HG03575 (cell line): ENCODE data around the gene SLC2A6.

Experiments
- ATAC-seq: cut with Tn5 transposase; IDR thresholded peaks from one replicate; pipeline ENCODE4 v1.9.1; 2021; ENCODE audit not compliant: unreplicated experiment, insufficient number of reproducible peaks, low FRiP score; ENCODE audit errors: extremely low read depth

The SLC2A6 gene, protein sequence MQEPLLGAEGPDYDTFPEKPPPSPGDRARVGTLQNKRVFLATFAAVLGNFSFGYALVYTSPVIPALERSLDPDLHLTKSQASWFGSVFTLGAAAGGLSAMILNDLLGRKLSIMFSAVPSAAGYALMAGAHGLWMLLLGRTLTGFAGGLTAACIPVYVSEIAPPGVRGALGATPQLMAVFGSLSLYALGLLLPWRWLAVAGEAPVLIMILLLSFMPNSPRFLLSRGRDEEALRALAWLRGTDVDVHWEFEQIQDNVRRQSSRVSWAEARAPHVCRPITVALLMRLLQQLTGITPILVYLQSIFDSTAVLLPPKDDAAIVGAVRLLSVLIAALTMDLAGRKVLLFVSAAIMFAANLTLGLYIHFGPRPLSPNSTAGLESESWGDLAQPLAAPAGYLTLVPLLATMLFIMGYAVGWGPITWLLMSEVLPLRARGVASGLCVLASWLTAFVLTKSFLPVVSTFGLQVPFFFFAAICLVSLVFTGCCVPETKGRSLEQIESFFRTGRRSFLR

DNA sequence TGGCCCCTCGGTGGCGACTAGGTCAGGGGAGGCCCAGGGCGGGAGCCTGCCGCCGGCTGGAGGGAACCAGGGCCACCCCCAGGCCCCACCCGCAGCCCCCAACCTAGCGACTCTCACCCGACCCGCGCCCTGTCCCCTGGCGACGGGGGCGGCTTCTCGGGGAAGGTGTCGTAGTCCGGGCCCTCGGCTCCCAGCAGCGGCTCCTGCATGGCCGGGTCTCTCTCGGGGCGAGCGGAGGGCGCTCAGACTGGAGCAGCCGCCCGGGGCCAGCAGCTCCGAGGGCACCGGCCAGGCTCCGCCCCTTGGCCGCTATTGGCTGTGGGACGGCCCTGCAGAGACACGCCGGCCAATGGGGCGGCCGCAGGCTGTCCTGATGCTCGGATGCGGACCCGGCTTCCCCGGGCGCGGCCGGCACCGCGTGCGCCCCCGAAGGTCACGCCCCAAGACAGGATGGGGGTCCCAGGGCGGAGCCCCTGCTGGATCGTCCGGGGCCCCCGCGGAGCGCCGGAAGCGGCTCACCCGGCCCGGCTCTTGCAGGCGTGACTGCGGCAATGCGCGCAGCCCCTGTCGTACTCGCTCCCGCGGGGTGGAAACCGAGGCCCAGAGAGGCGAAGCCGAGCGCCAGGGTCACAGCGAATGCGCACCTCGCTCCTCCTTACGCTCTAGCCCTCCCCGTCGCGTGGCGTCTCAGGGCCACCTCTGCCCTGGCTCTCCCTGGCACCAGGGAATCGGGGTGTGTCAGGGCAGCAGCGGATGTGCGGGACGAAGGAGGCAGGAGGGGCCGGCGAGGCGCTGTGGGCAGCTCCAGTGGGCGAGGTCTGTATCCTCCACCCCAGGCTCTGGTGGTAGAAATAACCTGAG, at the start of gene SLC2A6:
Gene SLC2A6, minus strand, starts transcription at position 249 of the 861 bp plus-strand sequence. Its CDS starts 40 bp downstream, at position 209.
- no peak for ATAC-seq

DNA sequence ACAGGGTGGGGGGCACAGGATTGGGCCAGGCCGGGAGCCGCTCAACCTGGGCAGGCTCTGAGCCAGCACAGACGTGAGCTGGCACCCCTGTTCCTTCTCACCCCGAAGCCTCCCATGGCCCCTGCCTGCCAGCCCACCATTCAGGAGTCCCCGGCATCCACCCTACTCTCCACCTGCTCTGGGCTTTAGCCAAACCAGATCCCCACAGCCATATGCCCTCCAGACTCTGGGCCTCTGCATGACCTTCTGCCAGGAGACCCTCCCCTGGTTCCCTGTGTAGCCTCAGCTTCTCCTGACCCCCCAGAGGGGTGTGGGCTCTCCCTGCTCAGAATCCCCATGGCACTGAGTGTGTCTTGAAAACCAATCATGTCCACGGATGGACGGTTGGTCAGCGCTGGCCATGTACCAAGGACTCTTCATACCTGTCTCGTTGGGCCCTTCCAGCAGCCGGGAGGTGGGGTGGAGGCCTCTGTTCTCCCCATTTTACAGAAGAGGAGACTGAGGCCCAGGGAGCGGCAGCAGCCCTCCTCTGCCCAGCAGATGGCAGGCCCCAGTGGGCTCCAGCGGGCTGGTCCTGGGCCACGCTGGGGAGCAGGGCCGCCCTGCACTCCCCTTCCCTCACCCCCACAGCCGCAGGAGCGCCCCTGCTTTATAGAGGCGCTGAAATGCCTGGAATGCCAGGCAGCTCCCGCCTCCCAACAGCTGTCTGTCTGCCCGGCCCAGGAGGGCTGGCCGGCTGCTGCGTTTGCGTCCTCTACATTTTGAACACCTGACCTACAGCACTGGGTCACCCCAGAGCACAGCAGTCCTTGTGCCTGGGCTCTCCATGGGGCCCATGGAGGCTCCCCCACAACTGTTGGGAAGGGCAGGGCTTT, 49.3 kb upstream of the SLC2A6 start:
- no peak for ATAC-seq

DNA sequence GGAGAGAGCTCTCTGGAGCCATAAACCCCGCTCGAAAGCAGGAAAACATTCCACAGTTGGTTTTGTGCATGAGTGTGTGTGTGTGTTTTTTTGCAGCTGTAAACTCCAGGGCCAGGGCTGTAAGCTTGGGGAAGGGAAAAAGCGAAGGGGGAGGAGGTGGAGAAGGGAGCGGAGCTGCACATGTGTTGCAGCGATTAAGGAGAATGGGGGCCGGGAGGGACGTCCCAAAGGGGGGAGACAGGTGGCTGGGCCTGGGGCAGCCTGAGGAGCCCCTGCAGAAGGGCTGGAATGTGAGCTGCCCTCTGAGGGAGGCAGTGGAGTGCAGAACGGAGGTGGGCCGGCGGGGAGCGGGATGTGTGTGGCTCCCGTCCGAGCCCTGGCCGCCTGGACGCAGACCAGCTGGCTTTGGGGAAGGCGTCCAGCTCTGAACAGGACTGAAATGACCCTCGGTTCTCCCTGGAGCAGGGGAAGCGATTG, 48.6 kb upstream of the SLC2A6 start:
- no peak for ATAC-seq

DNA sequence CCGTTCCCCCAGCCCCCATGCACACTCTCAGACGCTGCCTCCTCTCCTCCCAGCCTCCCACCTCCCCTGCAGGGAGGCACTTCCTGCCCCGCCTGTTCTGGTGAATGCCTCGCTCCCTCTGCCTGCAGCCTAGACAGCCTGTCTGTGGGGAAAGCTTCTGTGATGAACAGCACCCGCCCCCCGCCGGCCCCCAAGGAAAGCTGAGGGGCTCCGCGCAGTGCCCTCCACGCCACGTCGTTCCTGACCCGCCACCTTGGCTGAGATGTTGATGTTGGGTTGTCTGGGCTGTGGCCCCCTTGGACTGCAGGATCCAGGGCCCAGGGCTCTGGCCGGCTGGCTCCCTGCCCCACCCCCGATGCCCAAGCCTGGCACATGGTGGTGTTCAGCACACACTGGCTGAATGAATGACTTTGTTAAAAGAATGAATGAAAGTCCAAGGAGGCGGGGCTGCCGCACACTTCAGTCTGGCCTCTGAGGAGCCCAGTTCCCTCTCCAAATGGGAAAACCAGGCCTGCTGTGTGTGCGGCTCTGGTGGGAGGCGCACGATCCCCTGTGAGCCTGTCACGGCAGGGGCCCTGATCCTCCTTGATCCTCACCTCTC, 47.9 kb upstream of the SLC2A6 start:
- ATAC-seq: no peak

DNA sequence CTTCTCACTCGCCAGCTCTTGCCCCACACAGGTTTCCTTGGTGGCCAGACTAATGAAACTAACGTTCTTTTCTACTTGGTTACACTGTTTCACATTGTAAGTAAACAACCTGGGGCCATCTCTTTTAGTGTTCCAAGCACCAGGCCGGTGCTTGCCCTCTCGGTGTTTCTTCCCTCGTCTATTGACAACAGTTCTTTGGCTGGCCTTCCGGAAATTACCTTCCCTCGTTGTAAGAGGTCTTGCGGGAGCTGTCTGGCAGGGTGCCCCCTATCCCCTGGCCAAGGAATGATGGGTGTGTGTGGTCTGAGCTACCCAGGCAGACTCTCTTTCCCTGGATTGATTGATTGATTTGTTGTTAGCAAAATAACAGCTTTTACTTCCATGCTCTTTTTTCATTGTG, 46.8 kb upstream of the SLC2A6 start:
- ATAC-seq: no peak

DNA sequence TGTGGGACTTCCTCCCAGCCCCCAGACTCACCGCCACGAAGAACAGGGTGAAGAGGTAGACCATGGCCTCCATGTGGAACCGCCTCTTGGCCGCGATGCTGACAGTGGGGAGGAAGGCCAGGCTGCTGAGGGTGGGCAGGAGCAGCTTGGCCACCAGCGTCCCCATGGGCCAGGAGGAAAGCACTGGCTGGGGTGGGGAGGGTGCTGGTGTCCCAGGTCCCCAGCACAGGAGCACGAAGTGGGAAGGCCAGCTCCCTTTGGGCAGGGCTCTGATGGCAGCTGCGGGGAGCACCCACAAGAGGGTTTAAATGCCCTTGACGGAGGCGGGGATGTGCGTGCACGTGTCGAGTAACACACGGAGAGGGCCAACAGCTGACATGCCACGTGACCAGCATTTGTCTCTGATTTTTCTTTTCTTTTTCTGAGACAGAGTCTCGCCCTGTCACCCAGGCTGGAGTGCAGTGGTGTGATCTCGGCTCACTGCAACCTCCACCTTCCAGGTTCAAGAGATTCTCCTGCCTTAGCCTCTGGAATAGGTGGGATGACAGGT, 45.9 kb upstream of the SLC2A6 start, which contains the start of gene MYMK:
Gene MYMK, minus strand, starts transcription at position 281 of the 550 bp plus-strand sequence. Its CDS starts 115 bp downstream, at position 166.
- no peak for ATAC-seq

DNA sequence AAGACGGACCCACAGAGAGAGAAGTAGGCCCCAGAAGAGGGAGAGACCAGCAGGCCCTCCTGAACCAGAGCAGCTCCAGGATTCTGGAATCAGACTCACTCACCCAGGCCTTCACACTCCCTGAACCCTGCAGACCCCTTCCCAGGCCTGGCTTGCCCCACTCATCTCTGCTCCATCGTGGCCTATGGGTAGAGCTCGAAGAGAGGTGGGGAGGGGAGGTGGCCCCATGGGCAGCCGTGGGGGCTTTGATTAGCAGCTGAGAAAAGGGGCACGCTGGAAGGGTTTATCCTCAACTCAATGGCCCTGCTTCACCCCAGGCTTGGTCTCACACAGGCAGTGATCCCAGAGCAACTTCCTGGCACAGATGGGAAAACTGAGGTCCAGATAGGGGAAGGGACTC, 45.2 kb upstream of the SLC2A6 start:
- no peak for ATAC-seq

DNA sequence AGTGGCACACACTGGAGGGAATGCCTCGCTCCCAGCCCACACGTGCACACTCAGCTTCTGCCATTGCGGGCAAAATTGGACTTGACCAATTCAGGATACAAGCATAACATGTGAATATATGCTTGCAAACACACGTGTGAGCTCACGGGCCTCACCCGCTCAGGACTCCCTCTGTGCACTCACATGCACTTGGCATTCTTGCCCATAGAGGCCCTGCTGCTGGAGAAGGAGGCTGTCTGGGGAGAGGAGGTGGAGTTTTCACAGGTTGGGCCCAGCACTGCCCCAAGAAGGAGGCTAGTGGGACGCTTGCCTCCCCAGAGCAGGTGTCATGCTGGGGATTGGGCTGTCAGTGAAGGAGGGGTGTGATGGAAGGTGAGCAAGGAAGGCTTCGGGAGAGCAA, 44.2 kb upstream of the SLC2A6 start:
- ATAC-seq: no peak

DNA sequence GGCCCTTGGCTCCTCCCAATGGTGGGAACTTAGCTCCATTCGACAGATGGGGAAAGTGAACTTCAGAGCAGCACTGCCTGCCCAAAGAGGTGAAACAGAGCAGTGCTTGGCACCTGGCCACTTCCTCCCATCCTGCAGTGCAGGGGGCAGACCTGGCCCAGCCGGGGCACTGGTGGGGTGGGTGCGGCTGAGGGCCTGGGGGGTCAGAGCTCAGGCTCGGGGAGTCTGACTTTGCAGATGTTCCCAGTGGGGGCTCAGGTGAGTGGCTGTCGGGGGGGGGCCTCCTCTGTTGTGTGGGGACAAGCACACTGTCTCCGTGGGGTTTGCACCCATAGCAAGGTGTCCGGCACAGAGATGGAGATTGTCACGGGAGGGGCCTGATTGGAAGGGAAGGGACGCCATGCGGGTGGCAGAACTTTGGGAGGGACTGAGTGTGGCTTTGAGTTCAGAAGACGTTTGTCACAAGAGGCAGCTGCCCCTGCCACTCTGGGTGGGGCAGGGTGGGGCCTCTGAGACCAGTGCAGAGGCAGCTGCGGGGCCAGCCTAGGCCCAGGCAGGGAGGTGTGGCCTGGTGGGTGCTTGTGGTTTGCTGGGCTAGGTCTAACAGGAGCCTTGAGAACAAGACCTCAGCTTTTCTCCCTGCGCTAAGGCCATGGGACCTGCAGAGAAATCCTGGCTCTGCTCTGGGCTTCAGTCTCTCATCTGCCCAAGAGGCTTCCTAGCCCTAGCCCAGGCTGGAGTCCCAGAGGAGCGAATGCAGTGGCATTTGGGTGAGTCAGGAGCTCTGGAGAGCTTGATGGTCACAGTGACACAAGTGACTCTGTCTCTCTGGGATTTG, 43.4 kb upstream of the SLC2A6 start:
- ATAC-seq: no peak

DNA sequence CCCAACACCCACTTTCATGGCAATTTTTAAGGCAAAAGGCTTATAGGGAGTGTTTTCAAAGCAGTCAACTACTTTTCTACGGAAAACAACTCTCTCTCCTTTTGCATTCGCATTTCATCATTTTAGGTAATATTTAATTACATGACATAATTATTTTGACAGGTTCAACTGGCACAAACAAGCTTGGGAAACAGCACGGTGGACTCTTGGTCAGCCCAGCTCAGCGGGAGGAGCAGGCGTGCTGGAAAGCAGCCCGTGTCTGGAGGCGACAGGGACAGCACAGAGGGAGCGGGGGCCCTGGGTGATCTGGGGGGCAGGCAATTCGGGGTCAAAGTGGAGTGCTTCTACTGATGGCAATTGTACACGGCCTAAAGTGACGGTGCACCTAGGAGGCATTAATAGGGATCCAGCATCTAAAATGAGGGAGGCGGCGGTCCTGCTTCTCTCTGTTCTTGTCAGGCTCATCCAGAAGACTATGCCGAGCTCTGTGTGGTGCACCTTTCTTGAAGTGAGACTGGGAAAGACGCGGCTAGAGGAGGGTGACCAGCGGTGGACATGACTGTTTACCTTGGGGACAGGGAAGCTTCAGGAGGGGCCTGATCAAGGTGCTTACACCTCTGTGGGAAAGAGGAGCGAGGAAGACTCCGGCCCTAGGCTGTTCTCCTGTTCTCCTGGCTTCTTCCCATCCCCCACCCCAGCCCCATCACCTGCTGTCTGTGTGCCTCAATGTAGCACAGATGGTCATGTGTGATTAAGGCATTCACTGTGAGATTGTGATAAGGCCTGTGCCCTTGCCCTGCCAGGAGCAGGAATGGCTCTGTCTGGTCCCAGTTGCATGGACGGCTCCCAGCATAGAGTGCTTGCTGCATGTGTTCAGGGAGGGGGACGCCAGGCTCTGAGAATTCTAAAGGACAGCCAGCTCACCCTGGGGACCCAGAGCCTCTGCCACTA, 42.5 kb upstream of the SLC2A6 start:
- no peak for ATAC-seq

DNA sequence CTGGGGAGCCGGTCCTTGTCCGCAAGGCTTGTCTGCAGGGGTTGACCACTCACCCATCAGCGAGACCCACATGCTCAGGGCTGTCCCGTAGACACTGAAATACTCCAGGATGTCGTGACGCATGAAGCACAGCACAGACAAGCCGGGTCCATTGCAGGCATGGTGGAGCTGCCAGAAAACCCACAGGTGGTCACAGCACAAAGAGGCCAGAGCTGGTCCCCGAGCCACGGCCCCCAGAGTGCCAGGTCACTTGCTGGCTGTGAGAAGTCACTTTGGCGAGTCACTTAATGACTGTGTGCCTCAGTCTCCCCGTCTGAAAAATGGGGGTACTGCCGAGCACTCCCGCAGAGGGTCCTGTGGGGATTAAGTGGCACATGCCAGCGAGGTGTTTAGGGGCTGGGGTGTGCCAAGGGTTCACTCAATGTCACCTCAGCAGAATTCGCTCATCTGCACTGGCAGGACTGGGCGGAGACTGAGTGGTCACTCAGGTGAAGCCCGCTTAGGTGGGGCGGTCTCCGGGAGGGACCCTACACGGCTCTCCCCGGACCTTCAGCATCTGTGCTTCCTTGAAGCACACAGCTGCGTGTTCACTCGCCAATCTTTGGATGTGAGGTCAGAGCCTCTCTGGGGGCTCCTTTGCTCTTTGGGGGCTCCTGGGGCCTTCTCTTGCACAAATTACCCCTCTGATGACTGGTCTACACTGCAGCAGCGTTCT, 41.4 kb upstream of the SLC2A6 start:
- no peak for ATAC-seq

DNA sequence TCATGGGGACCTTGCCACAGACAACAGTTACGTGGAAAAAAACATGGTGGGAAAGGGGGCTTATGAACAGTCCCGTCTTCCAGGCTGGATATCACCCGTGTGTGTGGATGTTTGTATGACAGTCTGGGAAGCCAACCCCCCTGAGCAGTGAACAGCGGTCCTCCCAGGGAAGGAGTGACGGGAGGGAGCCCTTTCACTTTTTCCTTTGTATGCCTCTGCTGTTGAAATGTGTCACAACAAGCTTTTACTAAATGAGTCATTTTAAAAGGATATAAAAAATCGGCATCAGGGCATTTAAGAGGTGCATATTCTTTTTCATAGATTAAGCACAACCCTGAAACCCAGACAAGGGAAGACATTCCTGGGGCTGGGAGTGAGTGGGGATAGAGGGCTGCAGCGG, 40.8 kb upstream of the SLC2A6 start:
- ATAC-seq: no peak

DNA sequence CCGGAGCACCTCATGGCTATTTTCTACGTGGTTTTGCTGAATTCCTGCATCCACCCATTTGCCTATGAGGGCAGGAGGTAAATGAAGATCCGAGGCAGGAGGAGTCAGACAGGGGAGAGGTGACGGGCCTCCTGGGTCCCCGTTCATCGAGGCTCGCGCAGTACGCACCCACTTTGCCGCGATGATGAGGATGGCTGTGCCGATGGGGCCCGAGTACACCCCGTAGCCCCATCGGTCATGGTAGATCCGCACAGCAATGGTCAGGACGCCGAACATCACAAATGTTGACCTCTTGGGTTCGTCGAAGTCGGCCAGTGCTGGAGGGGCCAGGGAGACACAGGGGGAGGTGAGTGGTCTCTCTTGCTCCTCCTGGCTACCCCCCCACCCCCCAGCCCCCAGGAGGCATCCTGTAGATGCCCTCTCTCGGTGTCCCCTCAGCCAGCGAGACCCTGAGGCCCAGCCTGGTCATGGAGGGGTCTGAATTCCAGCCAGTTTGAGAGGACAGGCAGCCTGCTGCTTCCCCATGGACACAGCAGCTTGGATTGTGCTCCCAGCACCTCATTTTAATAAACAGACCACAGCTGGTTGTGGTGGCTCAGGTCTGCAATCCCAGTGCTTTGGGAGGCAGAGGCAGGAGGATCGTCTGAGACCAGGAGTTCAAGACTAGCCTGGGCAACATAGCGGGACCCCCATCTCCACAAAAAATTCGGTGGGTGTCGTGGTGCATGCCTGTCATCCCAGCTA, 40.0 kb upstream of the SLC2A6 start:
- no peak for ATAC-seq

DNA sequence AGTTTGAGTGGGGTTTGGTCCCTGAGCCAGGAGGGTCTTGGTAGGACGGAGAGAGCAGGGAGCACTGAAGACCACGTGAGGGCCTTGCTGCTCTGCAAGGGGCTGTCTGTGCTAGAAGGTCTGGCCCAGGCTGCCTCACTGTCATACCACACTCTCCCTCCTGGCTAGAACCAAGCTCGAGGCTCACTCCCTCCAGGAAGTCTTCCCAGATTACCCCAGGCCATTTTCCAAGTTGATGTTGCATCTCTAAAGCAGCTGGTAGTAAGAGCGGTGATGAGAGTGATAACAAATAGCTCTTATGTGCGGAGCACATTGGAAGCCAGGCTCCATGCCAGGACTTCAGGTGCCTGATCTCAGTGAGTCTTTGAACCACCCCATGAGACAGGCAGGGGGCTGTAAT, 39.3 kb upstream of the SLC2A6 start:
- ATAC-seq: no peak

DNA sequence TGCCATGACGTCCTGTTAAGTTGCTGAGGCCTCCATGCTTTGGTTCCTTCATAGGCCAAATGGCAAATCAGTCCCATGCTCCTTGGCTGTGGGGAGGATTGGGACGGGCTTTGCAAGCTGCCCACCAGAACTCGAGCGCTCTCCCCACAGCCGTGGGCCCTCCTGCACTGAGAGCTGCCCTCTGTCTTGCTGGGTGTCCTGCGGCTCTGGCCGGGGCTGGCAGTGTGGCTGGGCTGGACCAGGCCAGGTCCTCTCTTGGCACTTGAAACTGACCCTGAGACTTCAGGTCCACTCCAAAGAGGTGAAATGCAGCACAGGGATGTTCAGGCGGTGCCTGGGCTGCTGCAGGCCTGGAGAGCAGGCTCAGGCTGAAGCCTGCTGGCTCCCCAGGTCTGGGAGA, 38.8 kb upstream of the SLC2A6 start:
- ATAC-seq: no peak
